Neural cell (in vitro differentiated cells): Measurements from ENCODE around the gene KISS1R. TPM values are rescaled to one million over a fixed set of nuclear protein-coding genes. Genes with fewer than 3 reads are reported as not detected.

Experiments
- H2AFZ ChIP-seq: fragments of 200-600, 300-800 bp; sonication (generic), shearing (Covaris generic); 2 replicates; pipeline ENCODE4 v1.6.0; 2014; ENCODE audit warnings: low read depth, mild to moderate bottlenecking, antibody characterized with exemption, low read length, moderate library complexity
- H3F3A ChIP-seq: fragments of 200-600 bp; shearing (Covaris generic); 2 replicates; pipeline ENCODE4 v1.6.1; 2016; ENCODE audit warnings: mild to moderate bottlenecking, moderate library complexity, mixed read lengths, antibody characterized with exemption, low read length; ENCODE audit not compliant: insufficient read depth, poor library complexity, severe bottlenecking
- H3K27ac ChIP-seq: fragments of 200-600, 300-800 bp; sonication (generic), shearing (Covaris generic); 2 replicates; pipeline ENCODE4 v1.5.1; 2014; ENCODE audit warnings: mild to moderate bottlenecking, low read length, moderate library complexity
- H3K27me3 ChIP-seq: fragments of 300-800, 200-600 bp; sonication (generic), shearing (Covaris generic); 2 replicates; pipeline ENCODE4 v1.6.0; 2014; ENCODE audit warnings: mild to moderate bottlenecking, low read depth, low read length, moderate library complexity; ENCODE audit not compliant: insufficient read depth
- H3K36me3 ChIP-seq: fragments of 300-800, 200-600 bp; sonication (generic), shearing (Covaris generic); 2 replicates; pipeline ENCODE4 v1.5.1; 2014; ENCODE audit warnings: mild to moderate bottlenecking, antibody characterized with exemption, low read length, moderate library complexity; ENCODE audit not compliant: insufficient read depth
- H3K4me2 ChIP-seq: fragments of 300-800, 200-600 bp; sonication (generic), shearing (Covaris generic); 2 replicates; pipeline ENCODE4 v1.6.0; 2014; ENCODE audit warnings: mild to moderate bottlenecking, low read length
- H3K4me3 ChIP-seq: fragments of 300-800, 200-600 bp; sonication (generic), shearing (Covaris generic); 2 replicates; pipeline ENCODE4 v1.5.1; 2014; ENCODE audit warnings: mild to moderate bottlenecking, low read length, moderate library complexity
- H3K79me2 ChIP-seq: fragments of 200-600 bp; shearing (Covaris generic); replicated peaks from 2 replicates; pipeline ENCODE4 v1.6.0; 2014; ENCODE audit warnings: mild to moderate bottlenecking, low read length, moderate library complexity; ENCODE audit not compliant: insufficient read depth
- H3K9ac ChIP-seq: fragments of 300-800, 200-600 bp; sonication (generic), shearing (Covaris generic); 2 replicates; pipeline ENCODE4 v1.6.1; 2016; ENCODE audit warnings: mild to moderate bottlenecking, low read length, mixed read lengths
- H3K9me2 ChIP-seq: fragments of 200-600 bp; shearing (Covaris generic); 2 replicates; pipeline ENCODE4 v1.6.1; 2016; ENCODE audit warnings: mild to moderate bottlenecking, low read length, mixed read lengths; ENCODE audit not compliant: insufficient read depth
- H3K9me3 ChIP-seq: fragments of 200-600, 300-800 bp; sonication (generic), shearing (Covaris generic); 2 replicates; pipeline ENCODE4 v1.6.1; 2016; ENCODE audit warnings: mild to moderate bottlenecking, mixed run types, low read length, moderate library complexity, mixed read lengths
- H4K20me1 ChIP-seq: fragments of 200-600 bp; shearing (Covaris generic); 2 replicates; pipeline ENCODE4 v1.6.1; 2016; ENCODE audit warnings: mild to moderate bottlenecking, mixed run types; ENCODE audit not compliant: insufficient read depth
- EP300 ChIP-seq: fragments of 450-650 bp; conservative IDR thresholded peaks from 2 replicates; pipeline ENCODE4 v1.6.1; 2014; ENCODE audit warnings: antibody characterized with exemption, mild to moderate bottlenecking, moderate library complexity; ENCODE audit not compliant: poor library complexity, severe bottlenecking
- EZH2 ChIP-seq: fragments of 200-600, 300-800 bp; shearing (Covaris generic), sonication (generic); IDR thresholded peaks from 2 replicates; pipeline ENCODE4 v1.6.1; 2014; ENCODE audit warnings: antibody characterized with exemption, low read length, borderline replicate concordance, mild to moderate bottlenecking; ENCODE audit not compliant: insufficient read depth, poor library complexity, severe bottlenecking
- MXI1 ChIP-seq: fragments of 450-650 bp; conservative IDR thresholded peaks from 2 replicates; pipeline ENCODE4 v1.6.1; 2014; ENCODE audit warnings: antibody characterized with exemption, mild to moderate bottlenecking; ENCODE audit not compliant: poor library complexity, severe bottlenecking
- POLR2AphosphoS5 ChIP-seq: IDR thresholded peaks from 2 replicates; pipeline ENCODE4 v1.6.1; 2012
- RAD21 ChIP-seq: fragments of 450-650 bp; conservative IDR thresholded peaks from 2 replicates; pipeline ENCODE4 v1.6.1; 2014; ENCODE audit warnings: antibody characterized with exemption, mild to moderate bottlenecking, moderate library complexity
- SMC3 ChIP-seq: fragments of 450-650 bp; conservative IDR thresholded peaks from 2 replicates; pipeline ENCODE4 v1.6.1; 2014; ENCODE audit warnings: antibody characterized with exemption, mild to moderate bottlenecking, moderate library complexity; ENCODE audit not compliant: poor library complexity
- TAF1 ChIP-seq: IDR thresholded peaks from 2 replicates; pipeline ENCODE4 v1.6.1; 2012; ENCODE audit warnings: low read depth
- polyA plus RNA-seq: library from polyadenylated mRNA; depleted of rRNA; stranded (reverse); fragments of >200 nt; gene quantifications from 2 replicates; pipeline ENCODE4 v1.2.3, GENCODE V29; 2014
- TF ChIP-seq, protein P1 (sequence below): IDR thresholded peaks from 2 replicates; pipeline ENCODE4 v1.6.1; 2012; ENCODE audit warnings: borderline replicate concordance
- TF ChIP-seq, protein P2 (sequence below): fragments of 450-650 bp; IDR thresholded peaks from 2 replicates; pipeline ENCODE4 v1.5.1; 2014; ENCODE audit warnings: antibody characterized with exemption, mild to moderate bottlenecking, moderate library complexity; ENCODE audit not compliant: poor library complexity, severe bottlenecking

KISS1R gene
- polyA plus RNA-seq, 1 donor from 2014 or later = 5.4 TPM

DNA sequence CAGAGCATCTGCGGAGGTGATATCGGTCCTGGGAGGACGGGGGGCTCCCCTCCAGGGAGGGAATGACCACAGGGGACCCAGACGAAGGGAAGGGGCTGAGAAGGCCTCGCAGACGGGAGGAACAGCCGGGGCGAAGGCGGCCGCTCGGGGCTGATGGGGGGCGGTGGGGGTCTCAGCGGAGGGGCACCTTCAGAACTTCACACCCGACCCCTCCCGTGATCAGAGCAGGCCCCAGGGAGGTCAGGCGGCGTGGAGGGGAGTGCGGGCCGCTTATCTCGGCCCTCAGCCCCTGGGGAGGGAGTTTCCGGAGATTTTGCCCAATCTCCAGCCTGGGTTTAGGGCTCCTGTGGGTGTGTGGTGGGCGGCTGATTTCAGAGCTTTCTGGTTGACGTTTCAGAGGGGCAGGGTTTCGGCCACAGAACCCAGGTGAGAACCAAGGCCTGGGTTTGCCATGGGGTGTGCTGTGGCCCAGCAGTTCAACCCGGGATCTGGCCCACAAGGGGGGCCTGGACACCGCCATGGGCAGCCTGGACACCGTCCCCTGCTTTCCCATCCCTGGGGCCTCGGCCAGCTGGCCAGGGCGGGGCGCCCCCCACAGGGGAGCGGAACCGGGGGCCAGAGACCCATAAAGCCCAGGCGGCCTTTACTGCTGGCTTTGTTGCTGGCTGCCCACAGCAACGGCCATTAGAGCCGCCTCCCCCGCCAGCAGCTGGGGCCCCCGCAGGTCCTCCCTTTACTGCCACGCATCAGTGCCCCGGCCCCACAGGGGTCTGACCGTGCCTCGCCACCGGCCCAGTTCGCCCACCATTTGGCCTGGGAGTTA lies 37.8 kb downstream of the KISS1R start:
- TF ChIP-seq RAD21 = no peak
- TF ChIP-seq MXI1 = no peak
- no peak for TF ChIP-seq SMC3
- TF ChIP-seq, protein P1, sequence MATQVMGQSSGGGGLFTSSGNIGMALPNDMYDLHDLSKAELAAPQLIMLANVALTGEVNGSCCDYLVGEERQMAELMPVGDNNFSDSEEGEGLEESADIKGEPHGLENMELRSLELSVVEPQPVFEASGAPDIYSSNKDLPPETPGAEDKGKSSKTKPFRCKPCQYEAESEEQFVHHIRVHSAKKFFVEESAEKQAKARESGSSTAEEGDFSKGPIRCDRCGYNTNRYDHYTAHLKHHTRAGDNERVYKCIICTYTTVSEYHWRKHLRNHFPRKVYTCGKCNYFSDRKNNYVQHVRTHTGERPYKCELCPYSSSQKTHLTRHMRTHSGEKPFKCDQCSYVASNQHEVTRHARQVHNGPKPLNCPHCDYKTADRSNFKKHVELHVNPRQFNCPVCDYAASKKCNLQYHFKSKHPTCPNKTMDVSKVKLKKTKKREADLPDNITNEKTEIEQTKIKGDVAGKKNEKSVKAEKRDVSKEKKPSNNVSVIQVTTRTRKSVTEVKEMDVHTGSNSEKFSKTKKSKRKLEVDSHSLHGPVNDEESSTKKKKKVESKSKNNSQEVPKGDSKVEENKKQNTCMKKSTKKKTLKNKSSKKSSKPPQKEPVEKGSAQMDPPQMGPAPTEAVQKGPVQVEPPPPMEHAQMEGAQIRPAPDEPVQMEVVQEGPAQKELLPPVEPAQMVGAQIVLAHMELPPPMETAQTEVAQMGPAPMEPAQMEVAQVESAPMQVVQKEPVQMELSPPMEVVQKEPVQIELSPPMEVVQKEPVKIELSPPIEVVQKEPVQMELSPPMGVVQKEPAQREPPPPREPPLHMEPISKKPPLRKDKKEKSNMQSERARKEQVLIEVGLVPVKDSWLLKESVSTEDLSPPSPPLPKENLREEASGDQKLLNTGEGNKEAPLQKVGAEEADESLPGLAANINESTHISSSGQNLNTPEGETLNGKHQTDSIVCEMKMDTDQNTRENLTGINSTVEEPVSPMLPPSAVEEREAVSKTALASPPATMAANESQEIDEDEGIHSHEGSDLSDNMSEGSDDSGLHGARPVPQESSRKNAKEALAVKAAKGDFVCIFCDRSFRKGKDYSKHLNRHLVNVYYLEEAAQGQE = no peak
- no peak for TF ChIP-seq EP300
- no peak for TF ChIP-seq TAF1
- no peak for TF ChIP-seq POLR2AphosphoS5
- TF ChIP-seq, protein P2, sequence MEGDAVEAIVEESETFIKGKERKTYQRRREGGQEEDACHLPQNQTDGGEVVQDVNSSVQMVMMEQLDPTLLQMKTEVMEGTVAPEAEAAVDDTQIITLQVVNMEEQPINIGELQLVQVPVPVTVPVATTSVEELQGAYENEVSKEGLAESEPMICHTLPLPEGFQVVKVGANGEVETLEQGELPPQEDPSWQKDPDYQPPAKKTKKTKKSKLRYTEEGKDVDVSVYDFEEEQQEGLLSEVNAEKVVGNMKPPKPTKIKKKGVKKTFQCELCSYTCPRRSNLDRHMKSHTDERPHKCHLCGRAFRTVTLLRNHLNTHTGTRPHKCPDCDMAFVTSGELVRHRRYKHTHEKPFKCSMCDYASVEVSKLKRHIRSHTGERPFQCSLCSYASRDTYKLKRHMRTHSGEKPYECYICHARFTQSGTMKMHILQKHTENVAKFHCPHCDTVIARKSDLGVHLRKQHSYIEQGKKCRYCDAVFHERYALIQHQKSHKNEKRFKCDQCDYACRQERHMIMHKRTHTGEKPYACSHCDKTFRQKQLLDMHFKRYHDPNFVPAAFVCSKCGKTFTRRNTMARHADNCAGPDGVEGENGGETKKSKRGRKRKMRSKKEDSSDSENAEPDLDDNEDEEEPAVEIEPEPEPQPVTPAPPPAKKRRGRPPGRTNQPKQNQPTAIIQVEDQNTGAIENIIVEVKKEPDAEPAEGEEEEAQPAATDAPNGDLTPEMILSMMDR = no peak
- no peak for TF ChIP-seq EZH2
- no peaks in the 10 kb centered on the region for H3K36me3 ChIP-seq
- no peaks in the 10 kb centered on the region for H3K9me2 ChIP-seq
- no peak overlapping the region for H2AFZ ChIP-seq
- no peaks in the 10 kb centered on the region for H3K9me3 ChIP-seq
- no peaks in the 10 kb centered on the region for H4K20me1 ChIP-seq
- H3F3A ChIP-seq = no peaks in the 10 kb centered on the region
- no peak overlapping the region for H3K4me3 ChIP-seq
- no peak overlapping the region for H3K9ac ChIP-seq
- no peak overlapping the region for H3K4me2 ChIP-seq
- H3K27me3 ChIP-seq = no peaks in the 10 kb centered on the region
- H3K27ac ChIP-seq = no peak overlapping the region
- no peaks in the 10 kb centered on the region for H3K79me2 ChIP-seq

DNA sequence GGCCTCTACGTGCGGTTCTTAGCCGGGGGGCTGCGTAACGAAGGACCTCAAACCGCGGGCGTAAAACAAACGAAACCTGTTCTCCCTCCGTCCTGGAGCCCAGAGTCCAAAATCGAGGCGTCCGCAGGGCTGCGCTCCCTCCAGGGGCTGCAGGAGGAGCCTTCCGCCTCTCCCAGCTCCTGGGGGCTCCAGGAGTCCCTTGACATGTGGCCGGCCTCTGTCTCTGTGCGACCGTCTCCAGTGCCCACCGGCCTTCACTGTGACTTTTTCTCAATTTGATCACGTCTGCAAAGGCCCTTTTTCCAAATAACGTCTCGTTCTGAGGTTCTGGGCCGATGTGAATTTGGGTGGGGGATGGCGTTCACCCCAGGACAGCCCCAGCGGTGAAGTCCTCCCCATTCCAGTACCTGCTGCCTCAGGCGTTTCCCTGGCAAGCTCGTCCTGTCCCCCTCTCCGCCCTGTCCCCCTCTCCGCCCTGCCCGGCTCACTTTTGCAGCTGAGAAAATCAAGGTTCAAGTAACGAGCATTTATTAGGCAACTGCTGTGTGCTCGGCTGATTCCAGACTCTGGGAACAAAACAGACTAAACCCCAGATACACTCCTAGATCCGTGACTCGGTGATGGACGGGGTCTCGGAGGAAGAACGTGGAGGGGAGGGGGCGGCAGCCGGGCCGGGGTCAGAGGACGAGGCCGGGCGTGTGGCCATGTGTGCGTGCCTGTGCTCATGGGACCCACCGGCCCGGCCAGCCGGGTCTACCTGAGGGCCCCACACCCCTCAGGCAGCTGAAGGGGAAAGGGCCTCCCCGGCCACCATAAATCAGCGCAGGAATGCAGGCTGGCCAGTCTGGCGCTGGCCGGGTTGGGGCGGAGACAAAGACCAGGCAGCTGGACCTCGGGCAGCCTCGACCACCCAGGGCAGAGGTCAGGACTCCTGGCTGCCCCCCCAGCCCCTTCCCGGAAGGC lies 39.0 kb downstream of the KISS1R start:
- H3K4me3 ChIP-seq = no peak overlapping the region
- no peaks in the 10 kb centered on the region for H3K36me3 ChIP-seq
- TF ChIP-seq, protein P2 = no peak
- no peak for TF ChIP-seq RAD21
- no peak for TF ChIP-seq EZH2
- TF ChIP-seq POLR2AphosphoS5 = no peak
- TF ChIP-seq, protein P1 = no peak
- no peak for TF ChIP-seq MXI1
- no peak for TF ChIP-seq EP300
- no peak for TF ChIP-seq TAF1
- TF ChIP-seq SMC3 = no peak
- H3K79me2 ChIP-seq = no peaks in the 10 kb centered on the region
- no peaks in the 10 kb centered on the region for H4K20me1 ChIP-seq
- H2AFZ ChIP-seq = no peak overlapping the region
- H3K27ac ChIP-seq = no peak overlapping the region
- no peaks in the 10 kb centered on the region for H3K27me3 ChIP-seq
- no peaks in the 10 kb centered on the region for H3K9me2 ChIP-seq
- no peaks in the 10 kb centered on the region for H3K9me3 ChIP-seq
- no peak overlapping the region for H3K9ac ChIP-seq
- no peaks in the 10 kb centered on the region for H3F3A ChIP-seq
- H3K4me2 ChIP-seq = no peak overlapping the region
